HEK293 (cell line): ENCODE results near the gene GABPB1.

Experiments
- CTCF ChIA-PET: fragments of 350-600 bp; formaldehyde crosslinking; extraction: SDS; loops from one replicate; lab custom pipeline; 2021; ENCODE audit warnings: antibody characterized with exemption; lab: Yijun Ruan, JAX
- POLR2A ChIA-PET: fragments of 300-600 bp; formaldehyde crosslinking; extraction: SDS; loops from one replicate; lab custom pipeline; 2020; ENCODE audit warnings: antibody characterized with exemption, inconsistent platforms; lab: Yijun Ruan, JAX
- H3K27ac ChIP-seq: fragments of 200-500 bp; sonication (Bioruptor generic); 2 replicates; pipeline ENCODE4 v1.5.1; 2014; ENCODE audit warnings: low read depth, low read length, control low read depth, inconsistent platforms; ENCODE audit errors: extremely low read depth
- H3K36me3 ChIP-seq, 2 experiments: fragments of 200-500 bp in 1 of 2; sonication (Bioruptor generic) in 1 of 2; 1 replicate in 1 of 2; 2 replicates in 1 of 2; pipeline ENCODE4 v1.5.1; 2014 to 2017; ENCODE audit warnings: inconsistent platforms in 2 of 2, low read length in 2 of 2; ENCODE audit not compliant: control insufficient read depth in 2 of 2, insufficient read depth in 1 of 2
- H3K4me1 ChIP-seq: fragments of 200-500 bp; sonication (Bioruptor generic); 2 replicates; pipeline ENCODE4 v1.5.1; 2014; ENCODE audit warnings: mild to moderate bottlenecking, low read length, inconsistent platforms; ENCODE audit not compliant: control insufficient read depth, insufficient read depth
- H3K4me3 ChIP-seq: 2 replicates; pipeline ENCODE4 v1.5.1; 2011; ENCODE audit warnings: low read depth, mild to moderate bottlenecking, control low read depth, low read length, moderate library complexity
- H3K9me3 ChIP-seq: fragments of 200-500 bp; sonication (Bioruptor generic); 2 replicates; pipeline ENCODE4 v1.5.1; 2014; ENCODE audit warnings: low read depth, low read length, inconsistent platforms; ENCODE audit not compliant: control insufficient read depth, insufficient read depth
- BCL11A ChIP-seq: fragments of 450-650 bp; formaldehyde crosslinking; IDR thresholded peaks from 2 replicates; pipeline ENCODE4 v1.5.1; 2016; ENCODE audit warnings: low read depth, missing biosample characterization, missing genetic modification characterization
- BCL11B ChIP-seq: fragments of 450-650 bp; formaldehyde crosslinking; IDR thresholded peaks from 2 replicates; pipeline ENCODE4 v1.5.1; 2016; ENCODE audit warnings: low read depth, missing biosample characterization, missing genetic modification characterization
- EGR2 ChIP-seq: fragments of 450-650 bp; formaldehyde crosslinking; IDR thresholded peaks from 2 replicates; pipeline ENCODE4 v1.5.1; 2016; ENCODE audit warnings: low read depth, missing biosample characterization, missing genetic modification characterization
- FEZF1 ChIP-seq: fragments of 450-650 bp; formaldehyde crosslinking; IDR thresholded peaks from 2 replicates; pipeline ENCODE4 v1.5.1; 2016; ENCODE audit warnings: missing biosample characterization, missing genetic modification characterization
- MEIS1 ChIP-seq: sonication (generic); formaldehyde crosslinking; IDR thresholded peaks from 2 replicates; pipeline ENCODE4 v1.8.1; 2022; ENCODE audit warnings: missing genetic modification reagents, mild to moderate bottlenecking, borderline replicate concordance
- TRIM28 ChIP-seq: IDR thresholded peaks from 2 replicates; pipeline ENCODE4 v1.6.1; 2011; ENCODE audit warnings: low read length, control low read depth, borderline replicate concordance
- ZBTB17 ChIP-seq: fragments of 450-650 bp; formaldehyde crosslinking; IDR thresholded peaks from 2 replicates; pipeline ENCODE4 v1.5.1; 2016; ENCODE audit warnings: missing biosample characterization, missing genetic modification characterization
- ZBTB20 ChIP-seq: fragments of 450-650 bp; formaldehyde crosslinking; IDR thresholded peaks from 2 replicates; pipeline ENCODE4 v1.5.1; 2016; ENCODE audit warnings: missing biosample characterization, missing genetic modification characterization
- ZBTB21 ChIP-seq: fragments of 450-650 bp; formaldehyde crosslinking; IDR thresholded peaks from 2 replicates; pipeline ENCODE4 v1.5.1; 2017; ENCODE audit warnings: missing biosample characterization, missing genetic modification characterization
- ZBTB7A ChIP-seq: fragments of 450-650 bp; formaldehyde crosslinking; IDR thresholded peaks from 2 replicates; pipeline ENCODE4 v1.5.1; 2016; ENCODE audit warnings: low read depth, missing biosample characterization, missing genetic modification characterization
- ZNF133 ChIP-seq: fragments of 450-650 bp; formaldehyde crosslinking; IDR thresholded peaks from 2 replicates; pipeline ENCODE4 v1.5.1; 2016; ENCODE audit warnings: missing biosample characterization, missing genetic modification characterization
- ZNF140 ChIP-seq: fragments of 450-650 bp; formaldehyde crosslinking; IDR thresholded peaks from 2 replicates; pipeline ENCODE4 v1.5.1; 2016; ENCODE audit warnings: missing biosample characterization, missing genetic modification characterization
- ZNF211 ChIP-seq: fragments of 450-650 bp; formaldehyde crosslinking; IDR thresholded peaks from 2 replicates; pipeline ENCODE4 v1.5.1; 2016; ENCODE audit warnings: low read depth, missing biosample characterization, missing genetic modification characterization
- ZNF239 ChIP-seq: fragments of 450-650 bp; formaldehyde crosslinking; IDR thresholded peaks from 2 replicates; pipeline ENCODE4 v1.5.1; 2016; ENCODE audit warnings: missing biosample characterization, missing genetic modification characterization
- ZNF266 ChIP-seq: fragments of 450-650 bp; formaldehyde crosslinking; IDR thresholded peaks from 2 replicates; pipeline ENCODE4 v1.5.1; 2016; ENCODE audit warnings: missing biosample characterization, missing genetic modification characterization, low read depth
- ZNF302 ChIP-seq: fragments of 450-650 bp; formaldehyde crosslinking; IDR thresholded peaks from 2 replicates; pipeline ENCODE4 v1.5.1; 2016; ENCODE audit warnings: missing biosample characterization, missing genetic modification characterization, low read depth
- ZNF350 ChIP-seq: fragments of 450-650 bp; formaldehyde crosslinking; IDR thresholded peaks from 2 replicates; pipeline ENCODE4 v1.5.0; 2017; ENCODE audit warnings: missing biosample characterization, mild to moderate bottlenecking, missing genetic modification characterization
- ZNF37A ChIP-seq: fragments of 450-650 bp; IDR thresholded peaks from 2 replicates; pipeline ENCODE4 v1.5.1; 2018; ENCODE audit warnings: missing biosample characterization, missing genetic modification characterization
- ZNF513 ChIP-seq: fragments of 450-650 bp; IDR thresholded peaks from 2 replicates; pipeline ENCODE4 v1.5.1; 2018; ENCODE audit warnings: missing biosample characterization, missing genetic modification characterization
- ZNF585B ChIP-seq: fragments of 450-650 bp; formaldehyde crosslinking; IDR thresholded peaks from 2 replicates; pipeline ENCODE4 v1.5.1; 2016; ENCODE audit warnings: missing biosample characterization, missing genetic modification characterization
- ZNF600 ChIP-seq: fragments of 450-650 bp; formaldehyde crosslinking; IDR thresholded peaks from 2 replicates; pipeline ENCODE4 v1.5.1; 2016; ENCODE audit warnings: missing biosample characterization, missing genetic modification characterization
- ZNF707 ChIP-seq: fragments of 450-650 bp; formaldehyde crosslinking; IDR thresholded peaks from 2 replicates; pipeline ENCODE4 v1.5.1; 2016; ENCODE audit warnings: missing biosample characterization, missing genetic modification characterization
- ZNF837 ChIP-seq: fragments of 450-650 bp; formaldehyde crosslinking; IDR thresholded peaks from 2 replicates; pipeline ENCODE4 v1.5.1; 2016; ENCODE audit warnings: missing biosample characterization, missing genetic modification characterization
- TF ChIP-seq, protein P1 (sequence below): fragments of 450-650 bp; formaldehyde crosslinking; IDR thresholded peaks from 2 replicates; pipeline ENCODE4 v1.5.1; 2016; ENCODE audit warnings: missing biosample characterization, missing genetic modification characterization
- TF ChIP-seq, protein P2 (sequence below): fragments of 450-650 bp; formaldehyde crosslinking; IDR thresholded peaks from 2 replicates; pipeline ENCODE4 v1.5.1; 2016; ENCODE audit warnings: missing biosample characterization, missing genetic modification characterization, borderline replicate concordance

The GABPB1 gene

GRCh38 chr15:50233192-50233736 is 121.7 kb downstream of the GABPB1 start:
- POLR2A ChIA-PET = no interaction called here
- TF ChIP-seq ZNF302 (no peak), ZNF140 (tag by site-specific recombination) (no peak), ZNF837 (no peak), FEZF1 (tag by site-specific recombination) (no peak), MEIS1 (no peak), BCL11A (tag by site-specific recombination) (no peak), ZBTB17 (tag by site-specific recombination) (no peak), ZNF211 (tag by site-specific recombination) (no peak)

GRCh38 chr15:50232791-50233190 is 122.2 kb downstream of the GABPB1 start:
- H3K27ac ChIP-seq = no peak overlapping the region
- ChIA-PET CTCF (interaction anchor here (0.6 kb wide), 2 partner anchors 14 to 83 kb away, joined by 3 read pairs; no protein-coding TSS in a partner anchor), POLR2A (no interaction called here)
- peaks cover 0 to under 1% of the 10 kb centered on the region in 2 experiments; a peak in 1 of 3 replicates for H3K36me3 ChIP-seq
- H3K4me3 ChIP-seq = no peak overlapping the region
- H3K4me1 ChIP-seq = no peaks in the 10 kb centered on the region
- no peaks in the 10 kb centered on the region for H3K9me3 ChIP-seq
- no peak for TF ChIP-seq ZNF600 (tag by site-specific recombination)
- TF ChIP-seq ZNF133 (tag by site-specific recombination) = no peak
- TF ChIP-seq ZNF37A (tag by site-specific recombination) = no peak
- TF ChIP-seq ZNF513 = no peak
- TF ChIP-seq ZNF707 = no peak
- no peak for TF ChIP-seq EGR2 (tag by site-specific recombination)
- TF ChIP-seq ZBTB21 = no peak
- TF ChIP-seq, all 188 proteins: peak for 0

More at GRCh38 chr15:50233192-50233736, 121.7 kb downstream of the GABPB1 start:
- no peak overlapping the region for H3K27ac ChIP-seq
- H3K4me3 ChIP-seq = no peak overlapping the region
- CTCF ChIA-PET = interaction anchor here (0.6 kb wide), 1 partner anchor 15 kb away, joined by 3 read pairs; no protein-coding TSS in a partner anchor
- H3K9me3 ChIP-seq = no peaks in the 10 kb centered on the region
- no peaks in the 10 kb centered on the region for H3K4me1 ChIP-seq
- H3K36me3 ChIP-seq = no peaks in the 10 kb centered on the region

GRCh38 chr15:50231761-50232160 is 123.2 kb downstream of the GABPB1 start:
- CTCF ChIA-PET = no interaction called here
- Histone ChIP-seq H3K4me1 (no peaks in the 10 kb centered on the region), H3K27ac (no peak overlapping the region), H3K9me3 (no peaks in the 10 kb centered on the region), H3K36me3 (peaks cover 0 to 8% of the 10 kb centered on the region in 2 experiments; a peak in 1 of 3 replicates), H3K4me3 (no peak overlapping the region)
- POLR2A ChIA-PET = no interaction called here
- TF ChIP-seq ZNF239 (tag by site-specific recombination) (no peak), ZNF266 (tag by site-specific recombination) (no peak), ZNF585B (no peak), TRIM28 (no peak), ZBTB17 (tag by site-specific recombination) (no peak), ZBTB20 (tag by site-specific recombination) (no peak), BCL11B (no peak), ZNF707 (no peak), ZNF350 (tag by site-specific recombination) (no peak), ZBTB7A (tag by site-specific recombination) (no peak)
- TF ChIP-seq, protein P1, sequence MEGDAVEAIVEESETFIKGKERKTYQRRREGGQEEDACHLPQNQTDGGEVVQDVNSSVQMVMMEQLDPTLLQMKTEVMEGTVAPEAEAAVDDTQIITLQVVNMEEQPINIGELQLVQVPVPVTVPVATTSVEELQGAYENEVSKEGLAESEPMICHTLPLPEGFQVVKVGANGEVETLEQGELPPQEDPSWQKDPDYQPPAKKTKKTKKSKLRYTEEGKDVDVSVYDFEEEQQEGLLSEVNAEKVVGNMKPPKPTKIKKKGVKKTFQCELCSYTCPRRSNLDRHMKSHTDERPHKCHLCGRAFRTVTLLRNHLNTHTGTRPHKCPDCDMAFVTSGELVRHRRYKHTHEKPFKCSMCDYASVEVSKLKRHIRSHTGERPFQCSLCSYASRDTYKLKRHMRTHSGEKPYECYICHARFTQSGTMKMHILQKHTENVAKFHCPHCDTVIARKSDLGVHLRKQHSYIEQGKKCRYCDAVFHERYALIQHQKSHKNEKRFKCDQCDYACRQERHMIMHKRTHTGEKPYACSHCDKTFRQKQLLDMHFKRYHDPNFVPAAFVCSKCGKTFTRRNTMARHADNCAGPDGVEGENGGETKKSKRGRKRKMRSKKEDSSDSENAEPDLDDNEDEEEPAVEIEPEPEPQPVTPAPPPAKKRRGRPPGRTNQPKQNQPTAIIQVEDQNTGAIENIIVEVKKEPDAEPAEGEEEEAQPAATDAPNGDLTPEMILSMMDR (tag by site-specific recombination) = no peak
- TF ChIP-seq, protein P2, sequence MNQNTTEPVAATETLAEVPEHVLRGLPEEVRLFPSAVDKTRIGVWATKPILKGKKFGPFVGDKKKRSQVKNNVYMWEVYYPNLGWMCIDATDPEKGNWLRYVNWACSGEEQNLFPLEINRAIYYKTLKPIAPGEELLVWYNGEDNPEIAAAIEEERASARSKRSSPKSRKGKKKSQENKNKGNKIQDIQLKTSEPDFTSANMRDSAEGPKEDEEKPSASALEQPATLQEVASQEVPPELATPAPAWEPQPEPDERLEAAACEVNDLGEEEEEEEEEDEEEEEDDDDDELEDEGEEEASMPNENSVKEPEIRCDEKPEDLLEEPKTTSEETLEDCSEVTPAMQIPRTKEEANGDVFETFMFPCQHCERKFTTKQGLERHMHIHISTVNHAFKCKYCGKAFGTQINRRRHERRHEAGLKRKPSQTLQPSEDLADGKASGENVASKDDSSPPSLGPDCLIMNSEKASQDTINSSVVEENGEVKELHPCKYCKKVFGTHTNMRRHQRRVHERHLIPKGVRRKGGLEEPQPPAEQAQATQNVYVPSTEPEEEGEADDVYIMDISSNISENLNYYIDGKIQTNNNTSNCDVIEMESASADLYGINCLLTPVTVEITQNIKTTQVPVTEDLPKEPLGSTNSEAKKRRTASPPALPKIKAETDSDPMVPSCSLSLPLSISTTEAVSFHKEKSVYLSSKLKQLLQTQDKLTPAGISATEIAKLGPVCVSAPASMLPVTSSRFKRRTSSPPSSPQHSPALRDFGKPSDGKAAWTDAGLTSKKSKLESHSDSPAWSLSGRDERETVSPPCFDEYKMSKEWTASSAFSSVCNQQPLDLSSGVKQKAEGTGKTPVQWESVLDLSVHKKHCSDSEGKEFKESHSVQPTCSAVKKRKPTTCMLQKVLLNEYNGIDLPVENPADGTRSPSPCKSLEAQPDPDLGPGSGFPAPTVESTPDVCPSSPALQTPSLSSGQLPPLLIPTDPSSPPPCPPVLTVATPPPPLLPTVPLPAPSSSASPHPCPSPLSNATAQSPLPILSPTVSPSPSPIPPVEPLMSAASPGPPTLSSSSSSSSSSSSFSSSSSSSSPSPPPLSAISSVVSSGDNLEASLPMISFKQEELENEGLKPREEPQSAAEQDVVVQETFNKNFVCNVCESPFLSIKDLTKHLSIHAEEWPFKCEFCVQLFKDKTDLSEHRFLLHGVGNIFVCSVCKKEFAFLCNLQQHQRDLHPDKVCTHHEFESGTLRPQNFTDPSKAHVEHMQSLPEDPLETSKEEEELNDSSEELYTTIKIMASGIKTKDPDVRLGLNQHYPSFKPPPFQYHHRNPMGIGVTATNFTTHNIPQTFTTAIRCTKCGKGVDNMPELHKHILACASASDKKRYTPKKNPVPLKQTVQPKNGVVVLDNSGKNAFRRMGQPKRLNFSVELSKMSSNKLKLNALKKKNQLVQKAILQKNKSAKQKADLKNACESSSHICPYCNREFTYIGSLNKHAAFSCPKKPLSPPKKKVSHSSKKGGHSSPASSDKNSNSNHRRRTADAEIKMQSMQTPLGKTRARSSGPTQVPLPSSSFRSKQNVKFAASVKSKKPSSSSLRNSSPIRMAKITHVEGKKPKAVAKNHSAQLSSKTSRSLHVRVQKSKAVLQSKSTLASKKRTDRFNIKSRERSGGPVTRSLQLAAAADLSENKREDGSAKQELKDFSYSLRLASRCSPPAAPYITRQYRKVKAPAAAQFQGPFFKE (tag by site-specific recombination) = no peak
